Activated CD4-positive, alpha-beta T cell treated with anti-CD3 and anti-CD28 coated beads, Interleukin-2, amount 10 ng/mL, durations not matched to agents 7 days and 5 days (primary cell): ENCODE measurements around the gene ZNF516. TPM values are rescaled to one million over a fixed set of nuclear protein-coding genes. Genes with fewer than 3 reads are reported as not detected.

ENCODE experiments used
- CTCF ChIA-PET: fragments of 350-600 bp; sonication (Branson Sonifier 250); formaldehyde crosslinking; loops from one replicate; lab custom pipeline; 2021; ENCODE audit warnings: antibody characterized with exemption; lab: Charles Lee
- POLR2A ChIA-PET: fragments of 350-600 bp; sonication (Branson Sonifier 250); formaldehyde crosslinking; loops from one replicate; lab custom pipeline; 2021; ENCODE audit warnings: antibody characterized with exemption; lab: Charles Lee
- DNase-seq: peaks from one replicate; pipeline ENCODE4 v3.0.0-alpha.2; 2020
- H3K27ac Mint-ChIP-seq: one replicate; pipeline ENCODE4 v1.8.0; 2021; ENCODE audit warnings: mild to moderate bottlenecking, moderate library complexity, mixed read lengths
- H3K27me3 Mint-ChIP-seq: one replicate; pipeline ENCODE4 v1.8.0; 2021; ENCODE audit warnings: mixed read lengths
- H3K36me3 Mint-ChIP-seq: one replicate; pipeline ENCODE4 v1.8.0; 2021; ENCODE audit warnings: low read depth, mixed read lengths
- H3K4me1 Mint-ChIP-seq: one replicate; pipeline ENCODE4 v1.8.0; 2021; ENCODE audit warnings: mixed read lengths
- H3K4me3 Mint-ChIP-seq: one replicate; pipeline ENCODE4 v1.8.0; 2021; ENCODE audit warnings: mild to moderate bottlenecking, moderate library complexity, mixed read lengths
- H3K9me3 Mint-ChIP-seq: one replicate; pipeline ENCODE4 v1.8.0; 2021; ENCODE audit warnings: mixed read lengths
- total RNA-seq, 2 experiments: library from RNA; stranded (reverse); gene quantifications; one replicate each; pipeline ENCODE4 v1.2.3, GENCODE V29; 2021

Gene ZNF516
- total RNA-seq, 2 experiments from 2014 or later, result 3.9 to 4.1 TPM

DNA sequence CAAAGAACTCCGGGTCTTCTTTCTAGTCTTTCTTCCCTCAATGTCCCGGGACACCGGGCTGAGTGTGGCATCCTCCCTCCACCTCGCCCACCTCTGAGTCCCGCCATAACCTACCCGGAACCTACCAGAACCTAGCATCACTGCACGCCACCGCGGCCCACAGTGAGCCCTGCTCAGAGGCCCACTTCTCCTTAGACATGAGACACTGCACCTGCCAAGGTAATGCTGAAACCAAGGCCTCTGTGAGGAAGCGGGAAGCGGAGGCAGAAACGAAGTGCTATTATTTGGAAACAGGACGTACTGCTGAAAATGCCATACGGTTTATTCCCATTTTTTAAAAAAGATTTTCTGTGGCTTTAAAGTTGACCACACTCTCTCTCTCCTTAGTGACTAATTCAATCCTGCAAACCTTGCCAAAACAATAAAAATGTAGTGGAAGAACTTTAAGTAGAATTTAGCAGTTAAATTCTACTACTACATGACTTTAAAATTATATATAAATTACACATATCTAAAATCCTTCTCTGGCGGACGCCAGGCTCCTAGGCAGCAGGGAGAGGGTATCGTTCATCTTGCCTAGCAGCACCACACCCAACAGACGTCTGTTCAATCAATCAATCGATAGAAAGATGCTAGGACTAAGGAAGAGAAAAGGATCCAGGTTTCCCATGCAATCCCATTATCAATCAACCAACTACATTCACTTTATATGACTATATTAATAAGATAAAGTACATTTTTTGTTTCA lies 82.0 kb downstream of the ZNF516 start:
- ChIA-PET POLR2A (no interaction called here), CTCF (no interaction called here)
- no peaks in the 10 kb centered on the region for H3K36me3 Mint-ChIP-seq
- DNase-seq, result no peak
- H3K4me3 Mint-ChIP-seq, result no peak overlapping the region
- H3K27me3 Mint-ChIP-seq, result no peaks in the 10 kb centered on the region
- peaks cover 13% of the 10 kb centered on the region for H3K4me1 Mint-ChIP-seq
- H3K27ac Mint-ChIP-seq, result no peak overlapping the region
- peaks cover 3% of the 10 kb centered on the region for H3K9me3 Mint-ChIP-seq

DNA sequence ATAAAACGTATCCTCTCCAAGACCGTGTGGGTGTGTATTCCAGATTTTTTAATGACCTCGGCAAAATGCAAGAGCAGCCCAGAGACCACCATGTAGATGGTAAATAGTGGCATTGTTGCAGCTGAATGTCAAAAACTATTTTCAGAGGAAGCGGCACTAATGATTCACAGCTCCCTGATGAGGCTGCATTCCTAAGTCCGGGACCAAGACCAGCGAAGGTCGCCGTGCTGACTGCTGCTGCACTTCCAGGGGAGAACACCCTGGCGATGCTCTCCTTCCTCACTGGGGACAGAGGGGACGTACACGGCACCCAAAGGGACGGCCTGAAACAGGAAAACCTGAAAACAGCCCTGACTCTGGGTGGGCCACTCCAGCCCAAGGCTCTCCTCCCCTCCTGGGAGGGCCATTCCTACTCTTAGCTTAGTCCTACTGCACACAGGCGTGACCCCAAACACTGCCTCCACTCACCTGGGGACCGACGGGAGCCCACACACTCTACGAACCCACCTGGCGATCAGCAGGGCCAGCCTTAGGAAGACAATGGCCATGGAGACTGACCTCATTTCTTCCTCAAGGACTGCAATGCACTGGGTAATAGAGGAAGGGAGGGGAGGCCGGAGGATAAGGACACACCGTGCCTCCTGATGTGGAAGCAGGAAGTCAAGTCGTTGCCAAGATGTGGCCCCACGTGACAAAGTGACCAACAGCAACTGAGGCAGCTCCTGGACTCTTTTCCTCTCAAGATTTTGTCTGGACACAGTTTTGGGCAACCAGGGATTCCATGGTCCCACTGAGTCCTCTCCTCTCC lies 82.8 kb downstream of the ZNF516 start:
- CTCF ChIA-PET, result no interaction called here
- Mint-ChIP-seq H3K27me3 (no peaks in the 10 kb centered on the region), H3K9me3 (peaks cover 3% of the 10 kb centered on the region), H3K36me3 (no peaks in the 10 kb centered on the region), H3K4me1 (peaks cover 13% of the 10 kb centered on the region), H3K4me3 (no peak overlapping the region), H3K27ac (no peak overlapping the region)
- POLR2A ChIA-PET, result no interaction called here
- no peak for DNase-seq

GRCh38 chr18:76410660-76411417 lies 84.2 kb downstream of the ZNF516 start:
- Mint-ChIP-seq H3K4me3 (no peak overlapping the region), H3K36me3 (no peaks in the 10 kb centered on the region), H3K9me3 (peaks cover 3% of the 10 kb centered on the region), H3K27me3 (no peaks in the 10 kb centered on the region), H3K4me1 (peaks cover 13% of the 10 kb centered on the region), H3K27ac (peak overlapping the region; percentile 52)
- ChIA-PET CTCF (interaction anchor here (2.2 kb wide), 1 partner anchor 12 kb away, joined by 5 read pairs; no protein-coding TSS in a partner anchor), POLR2A (no interaction called here)
- no peak for DNase-seq

- H3K36me3 Mint-ChIP-seq, result no peaks in the 10 kb centered on the region
- POLR2A ChIA-PET, result no interaction called here
- DNase-seq, result no peak
- H3K27ac Mint-ChIP-seq, result no peak overlapping the region
- H3K4me3 Mint-ChIP-seq, result no peak overlapping the region
- CTCF ChIA-PET, result interaction anchor here (2.2 kb wide), 1 partner anchor 12 kb away, joined by 5 read pairs; no protein-coding TSS in a partner anchor
- H3K4me1 Mint-ChIP-seq, result peaks cover 13% of the 10 kb centered on the region
- no peaks in the 10 kb centered on the region for H3K27me3 Mint-ChIP-seq
- peaks cover 3% of the 10 kb centered on the region for H3K9me3 Mint-ChIP-seq
These were observed 85.0 kb downstream of the ZNF516 start for GRCh38 chr18:76410033-76410432.

DNA sequence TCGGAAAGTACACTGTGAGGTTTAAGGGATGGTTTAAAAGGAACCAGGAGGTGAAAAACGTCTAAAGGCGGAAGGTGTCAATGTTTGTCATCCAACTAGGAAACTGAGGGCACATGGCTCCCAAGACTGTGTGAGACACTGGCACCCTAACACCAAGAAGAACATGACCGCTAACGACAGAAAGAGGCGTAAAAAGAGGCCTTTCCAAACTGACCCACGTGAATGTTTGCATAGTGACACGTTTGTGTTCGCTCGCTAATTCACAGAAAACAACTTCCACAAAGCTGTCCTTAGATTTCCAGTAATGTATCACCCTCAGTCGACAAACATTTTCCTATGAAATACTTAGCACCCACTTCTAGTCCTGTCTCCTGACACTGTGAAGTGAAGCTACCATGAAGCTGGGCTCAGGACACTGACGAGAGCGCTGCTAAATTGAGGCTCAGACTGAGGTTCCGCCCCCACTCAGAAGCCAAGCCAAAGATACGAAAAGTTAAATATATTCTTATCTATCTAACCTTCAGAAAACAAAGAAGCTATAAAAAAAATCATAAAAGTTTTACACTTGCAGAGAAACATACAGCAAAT lies 86.5 kb downstream of the ZNF516 start:
- no peak overlapping the region for H3K4me3 Mint-ChIP-seq
- DNase-seq, result no peak
- H3K4me1 Mint-ChIP-seq, result peaks cover 13% of the 10 kb centered on the region
- H3K27me3 Mint-ChIP-seq, result no peaks in the 10 kb centered on the region
- no peaks in the 10 kb centered on the region for H3K36me3 Mint-ChIP-seq
- CTCF ChIA-PET, result interaction anchor here (2.2 kb wide), 1 partner anchor 10 kb away, joined by 5 read pairs; no protein-coding TSS in a partner anchor
- POLR2A ChIA-PET, result no interaction called here
- peaks cover 3% of the 10 kb centered on the region for H3K9me3 Mint-ChIP-seq
- no peak overlapping the region for H3K27ac Mint-ChIP-seq

DNA sequence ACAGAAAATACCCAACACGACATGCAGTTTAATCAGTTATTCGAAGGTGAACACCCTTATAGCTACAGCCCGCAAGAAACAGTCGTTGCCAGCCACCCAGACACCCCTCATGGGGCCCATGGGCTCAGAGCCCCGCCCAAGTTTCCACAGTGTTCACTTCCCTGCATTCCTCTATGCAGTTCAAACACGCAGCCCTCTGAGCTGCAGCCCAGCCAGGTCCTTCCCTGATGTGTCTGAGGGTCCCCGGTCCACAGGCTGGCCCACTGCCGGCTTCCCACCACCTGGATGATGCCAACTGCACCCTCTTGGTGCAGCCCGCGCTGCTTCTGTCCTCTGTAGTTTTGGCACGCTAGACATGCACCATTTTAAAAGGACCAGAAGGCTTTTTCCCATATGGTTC lies 87.4 kb downstream of the ZNF516 start:
- Mint-ChIP-seq H3K27me3 (no peaks in the 10 kb centered on the region), H3K4me1 (peaks cover 13% of the 10 kb centered on the region), H3K4me3 (no peak overlapping the region), H3K9me3 (peaks cover 3% of the 10 kb centered on the region), H3K27ac (no peak overlapping the region), H3K36me3 (no peaks in the 10 kb centered on the region)
- ChIA-PET POLR2A (no interaction called here), CTCF (no interaction called here)
- no peak for DNase-seq

GRCh38 chr18:76406791-76407190 lies 88.3 kb downstream of the ZNF516 start:
- peaks cover 3% of the 10 kb centered on the region for H3K9me3 Mint-ChIP-seq
- no peaks in the 10 kb centered on the region for H3K36me3 Mint-ChIP-seq
- H3K4me3 Mint-ChIP-seq, result no peak overlapping the region
- ChIA-PET POLR2A (no interaction called here), CTCF (no interaction called here)
- H3K27me3 Mint-ChIP-seq, result no peaks in the 10 kb centered on the region
- peaks cover 13% of the 10 kb centered on the region for H3K4me1 Mint-ChIP-seq
- H3K27ac Mint-ChIP-seq, result no peak overlapping the region
- DNase-seq, result no peak

DNA sequence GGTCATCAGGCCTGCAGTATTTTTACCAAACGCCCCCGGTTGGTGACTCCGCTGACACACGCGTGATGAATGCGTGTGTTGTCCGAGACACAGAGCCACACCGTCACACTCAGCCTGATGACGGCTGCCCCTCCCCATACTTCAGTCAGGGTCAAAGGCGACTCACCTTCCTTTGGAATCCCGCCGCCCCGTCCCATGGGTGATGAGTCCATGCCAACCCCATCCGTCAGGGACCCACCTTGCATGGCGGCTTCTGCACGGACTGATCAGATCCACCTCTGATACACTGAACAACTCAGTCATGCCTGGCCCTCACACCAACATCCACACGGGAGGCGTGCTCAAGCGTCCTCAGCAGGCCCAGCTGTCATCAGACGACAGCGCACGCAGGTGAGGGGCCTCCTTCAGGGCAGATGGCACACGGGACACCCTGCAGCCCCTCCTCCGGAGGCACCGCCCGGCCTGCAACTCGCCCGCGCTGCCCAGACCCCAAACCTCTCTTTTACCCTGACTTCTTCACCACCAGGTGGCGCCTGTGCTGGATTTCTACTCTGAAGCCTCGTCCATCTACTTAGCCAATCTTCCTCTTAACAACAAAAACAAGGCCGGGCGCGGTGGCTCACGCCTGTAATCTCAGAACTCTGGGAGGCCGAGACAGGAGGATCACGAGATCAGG lies 89.2 kb downstream of the ZNF516 start:
- ChIA-PET POLR2A (no interaction called here), CTCF (no interaction called here)
- H3K27me3 Mint-ChIP-seq, result no peaks in the 10 kb centered on the region
- peaks cover 7% of the 10 kb centered on the region for H3K4me1 Mint-ChIP-seq
- H3K36me3 Mint-ChIP-seq, result no peaks in the 10 kb centered on the region
- no peak overlapping the region for H3K4me3 Mint-ChIP-seq
- no peak overlapping the region for H3K27ac Mint-ChIP-seq
- H3K9me3 Mint-ChIP-seq, result peaks cover 3% of the 10 kb centered on the region
- DNase-seq, result peak; percentile 57

DNA sequence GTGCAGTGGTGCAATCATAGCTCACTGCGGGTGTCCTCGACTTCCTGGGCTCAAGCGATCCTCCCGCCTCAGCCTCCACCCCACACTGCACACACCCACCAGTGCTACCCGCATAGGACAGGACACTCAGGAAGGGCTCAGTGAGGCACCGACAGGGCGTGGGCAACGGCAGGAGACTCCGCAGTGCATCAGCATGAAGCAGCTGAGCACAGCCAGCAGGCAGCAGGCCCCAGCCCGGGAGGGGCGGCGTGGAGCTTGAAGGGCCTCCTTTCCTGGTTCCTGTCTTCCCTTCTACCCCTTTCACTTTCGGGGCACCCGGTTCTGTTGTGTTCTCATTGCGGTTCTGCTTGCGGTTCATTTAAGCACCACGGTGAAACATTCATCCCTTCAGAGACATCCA lies 89.8 kb downstream of the ZNF516 start:
- H3K4me3 Mint-ChIP-seq, result no peak overlapping the region
- no peaks in the 10 kb centered on the region for H3K27me3 Mint-ChIP-seq
- peaks cover 3% of the 10 kb centered on the region for H3K9me3 Mint-ChIP-seq
- ChIA-PET CTCF (no interaction called here), POLR2A (no interaction called here)
- no peak overlapping the region for H3K27ac Mint-ChIP-seq
- no peaks in the 10 kb centered on the region for H3K36me3 Mint-ChIP-seq
- no peak for DNase-seq
- peaks cover 2% of the 10 kb centered on the region for H3K4me1 Mint-ChIP-seq

- ChIA-PET POLR2A (no interaction called here), CTCF (no interaction called here)
- H3K4me3 Mint-ChIP-seq, result no peak overlapping the region
- no peaks in the 10 kb centered on the region for H3K36me3 Mint-ChIP-seq
- DNase-seq, result no peak
- no peaks in the 10 kb centered on the region for H3K27me3 Mint-ChIP-seq
- no peaks in the 10 kb centered on the region for H3K9me3 Mint-ChIP-seq
- no peaks in the 10 kb centered on the region for H3K4me1 Mint-ChIP-seq
- H3K27ac Mint-ChIP-seq, result no peak overlapping the region
These were observed 90.7 kb downstream of the ZNF516 start for GRCh38 chr18:76404345-76404831.

- no peaks in the 10 kb centered on the region for H3K36me3 Mint-ChIP-seq
- peaks cover 6% of the 10 kb centered on the region for H3K4me1 Mint-ChIP-seq
- CTCF ChIA-PET, result interaction anchor here (0.6 to 1.6 kb wide), 3 partner anchors 307 to 409 kb away, joined by 3 to 5 read pairs (median 3); no protein-coding TSS in a partner anchor
- POLR2A ChIA-PET, result no interaction called here
- H3K27me3 Mint-ChIP-seq, result peaks cover 5% of the 10 kb centered on the region
- no peaks in the 10 kb centered on the region for H3K9me3 Mint-ChIP-seq
- H3K4me3 Mint-ChIP-seq, result no peak overlapping the region
- DNase-seq, result no peak
- no peak overlapping the region for H3K27ac Mint-ChIP-seq
These were observed 92.7 kb downstream of the ZNF516 start for GRCh38 chr18:76402026-76402990.
